ENCODE data around the gene COBL.

Gene COBL

DNA sequence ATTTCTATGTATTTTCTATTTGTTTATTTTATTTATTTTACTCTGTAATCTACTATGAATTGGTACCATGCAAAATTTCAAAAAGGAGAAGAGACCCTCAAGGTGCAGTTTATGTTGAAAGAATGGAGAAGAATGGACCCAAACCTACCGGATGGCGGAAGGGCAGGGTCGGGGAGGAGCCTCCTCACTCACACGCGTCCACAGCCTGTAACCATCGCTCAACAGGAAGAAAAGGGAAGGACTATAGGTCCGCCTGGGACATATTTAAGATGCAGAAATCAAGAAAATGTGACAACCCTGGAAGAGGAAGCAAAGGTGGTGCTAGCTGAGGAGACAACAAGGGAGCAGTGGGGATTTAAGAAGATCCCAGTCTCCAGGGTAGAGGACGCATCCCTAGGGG lies 158.4 kb downstream of the COBL start:
- no peak for DNase-seq (ENCODE audit: low read depth)
- H3K4me3 ChIP-seq (ENCODE audit: low read depth, low read length): no peak overlapping the region
- in situ Hi-C loops (cut with HindIII; ENCODE audit: low sequenced_read_pairs): no loop called here
- no peak for TF ChIP-seq CTCF (IDR thresholded peaks at IDR 0.05; ENCODE audit: low read depth, low read length, missing control alignments)

GRCh38 chr7:51154201-51154600 lies 162.4 kb downstream of the COBL start:
- TF ChIP-seq CTCF (IDR thresholded peaks at IDR 0.05; ENCODE audit: low read depth, low read length, missing control alignments): no peak
- in situ Hi-C loops (cut with HindIII; ENCODE audit: low sequenced_read_pairs): no loop called here

GRCh38 chr7:51152706-51153200 lies 163.9 kb downstream of the COBL start:
- no peak for TF ChIP-seq CTCF (IDR thresholded peaks at IDR 0.05; ENCODE audit: low read depth, low read length, missing control alignments)
- H3K4me3 ChIP-seq (ENCODE audit: low read depth, low read length): no peak overlapping the region
- in situ Hi-C loops (cut with HindIII; ENCODE audit: low sequenced_read_pairs): no loop called here
- no peak for DNase-seq (ENCODE audit: low read depth)

More at GRCh38 chr7:51154201-51154600, 162.4 kb downstream of the COBL start:
- no peak overlapping the region for H3K4me3 ChIP-seq (ENCODE audit: low read depth, low read length)
- no peak for DNase-seq (ENCODE audit: low read depth)

- no peak for DNase-seq (ENCODE audit: low read depth)
- in situ Hi-C loops (cut with HindIII; ENCODE audit: low sequenced_read_pairs): no loop called here
- no peak for TF ChIP-seq CTCF (IDR thresholded peaks at IDR 0.05; ENCODE audit: low read depth, low read length, missing control alignments)
- H3K4me3 ChIP-seq (ENCODE audit: low read depth, low read length): no peak overlapping the region
Measured at GRCh38 chr7:51151455-51151854, 165.2 kb downstream of the COBL start.

GRCh38 chr7:51150193-51150592 lies 166.4 kb downstream of the COBL start:
- in situ Hi-C loops (cut with HindIII; ENCODE audit: low sequenced_read_pairs): no loop called here
- no peak for DNase-seq (ENCODE audit: low read depth)
- no peak for TF ChIP-seq CTCF (IDR thresholded peaks at IDR 0.05; ENCODE audit: low read depth, low read length, missing control alignments)

GRCh38 chr7:51148216-51148615 lies 168.4 kb downstream of the COBL start:
- no peak for TF ChIP-seq CTCF (IDR thresholded peaks at IDR 0.05; ENCODE audit: low read depth, low read length, missing control alignments)
- H3K4me3 ChIP-seq (ENCODE audit: low read depth, low read length): no peak overlapping the region
- in situ Hi-C loops (cut with HindIII; ENCODE audit: low sequenced_read_pairs): loop anchor here (25.0 kb wide), 2 partner anchors 561 to 661 kb away; no protein-coding TSS in a partner anchor
- no peak for DNase-seq (ENCODE audit: low read depth)

More at GRCh38 chr7:51150193-51150592, 166.4 kb downstream of the COBL start:
- no peak overlapping the region for H3K4me3 ChIP-seq (ENCODE audit: low read depth, low read length)
